Left lung (tissue), 8 donors: ENCODE results near the gene VAMP2. TPM values are rescaled to one million over a fixed set of nuclear protein-coding genes. Genes with fewer than 3 reads are reported as not detected.

Experiments
- microRNA-seq, 2 donors: library from miRNA; unstranded; fragments of <30 nt; microRNA quantifications; one replicate each; pipeline ENCODE4, GENCODE V29; 2019
- polyA plus RNA-seq, 6 donors: library from polyadenylated mRNA; unstranded; fragments of 120-200 nt; gene quantifications; one replicate each; pipeline ENCODE4 v1.2.1, GENCODE V29; 2013; ENCODE audit not compliant: insufficient read length in 6 of 6
- total RNA-seq, 2 donors: library from RNA; stranded (reverse); fragmentation: NEBNext Ultra II Directional; extraction: Animal tissue kit (Norgen Biotek cat#: 25700); gene quantifications; one replicate each; pipeline ENCODE4 v1.2.1, GENCODE V29; 2021
- donor health status: DM: no; HTN: yes; CAD: no.
- donor health status: DM: no; HTN: no; CAD: no.

The VAMP2 gene
- total and polyA plus RNA-seq, 8 donors = 48.3 to 108 (median 99.8) TPM

Small RNA genes within 50 kb of the gene (microRNA-seq; reads per million reads assigned to microRNA genes)
- 2.3 to 73.9 reads per million in 2 donors for gene MIR4521
- gene MIR6883 = 0.55 to 0.67 reads per million in 2 donors

Other genes with a start within 250 kb of the VAMP2 start
- gene RNF227, start 246.7 kb downstream of the VAMP2 start, total RNA-seq = 1 to 10 TPM; 4.5 to 5.1 TPM
- gene RNF227, start 246.7 kb downstream of the VAMP2 start, polyA plus RNA-seq = 1 to 10 TPM; 2.8 to 3.4 (median 3.2) TPM
- 1 to 10 TPM; 2.5 to 3.5 TPM for gene KCNAB3, start 233.1 kb downstream of the VAMP2 start, total RNA-seq
- 10 to 100 TPM in 5 of 6 donors, 1 to 10 TPM in 1; 9.4 to 12.7 (median 11.5) TPM for gene KCNAB3, start 233.1 kb downstream of the VAMP2 start, polyA plus RNA-seq
- gene TRAPPC1, start 231.0 kb downstream of the VAMP2 start, total RNA-seq = 100 to 1,000 TPM; 141 to 181 TPM
- 100 to 1,000 TPM; 123 to 151 (median 139) TPM for gene TRAPPC1, start 231.0 kb downstream of the VAMP2 start, polyA plus RNA-seq
- gene CNTROB, start 230.7 kb downstream of the VAMP2 start, total RNA-seq = 10 to 100 TPM; 38.2 to 50.1 TPM
- gene CNTROB, start 230.7 kb downstream of the VAMP2 start, polyA plus RNA-seq = 10 to 100 TPM; 77.9 to 87.5 (median 83.6) TPM
- 1 to 10 TPM; 1.1 to 3.4 TPM for gene GUCY2D, start 160.3 kb downstream of the VAMP2 start, total RNA-seq
- gene GUCY2D, start 160.3 kb downstream of the VAMP2 start, polyA plus RNA-seq = under 1 TPM in 2 of 6 donors, not detected in 4; 0.13 to 0.34 TPM
- 100 to 1,000 TPM in 1 of 2 donors, 10 to 100 TPM in 1; 52.5 to 112 TPM for gene ALOX15B, start 123.9 kb downstream of the VAMP2 start, total RNA-seq
- under 1 TPM; 0.38 to 0.60 (median 0.45) TPM for gene ALOX15B, start 123.9 kb downstream of the VAMP2 start, polyA plus RNA-seq
- gene ALOX12B, start 75.2 kb downstream of the VAMP2 start, total RNA-seq = under 1 TPM in 1 of 2 donors, not detected in 1; 0.32 TPM
- under 1 TPM in 4 of 6 donors, not detected in 2; 0.20 to 0.32 (median 0.26) TPM for gene ALOX12B, start 75.2 kb downstream of the VAMP2 start, polyA plus RNA-seq
- gene ALOXE3, start 44.4 kb downstream of the VAMP2 start, total RNA-seq = under 1 TPM; 0.23 to 0.55 TPM
- gene ALOXE3, start 44.4 kb downstream of the VAMP2 start, polyA plus RNA-seq = under 1 TPM in 2 of 6 donors, not detected in 4; 0.05 to 0.06 TPM
- gene HES7, start 38.8 kb downstream of the VAMP2 start, total RNA-seq = under 1 TPM in 1 of 2 donors, not detected in 1; 0.52 TPM
- under 1 TPM in 2 of 6 donors, not detected in 4; 0.10 to 0.20 TPM for gene HES7, start 38.8 kb downstream of the VAMP2 start, polyA plus RNA-seq
- 100 to 1,000 TPM; 101 to 111 TPM for gene PER1, start 10.5 kb downstream of the VAMP2 start, total RNA-seq
- gene PER1, start 10.5 kb downstream of the VAMP2 start, polyA plus RNA-seq = 10 to 100 TPM; 28.0 to 84.0 (median 41.4) TPM
- 10 to 100 TPM; 15.0 to 15.9 TPM for gene TMEM107, start 13.4 kb upstream of the VAMP2 start, total RNA-seq
- gene TMEM107, start 13.4 kb upstream of the VAMP2 start, polyA plus RNA-seq = 10 to 100 TPM; 17.3 to 21.0 (median 19.7) TPM
- gene BORCS6, start 27.2 kb upstream of the VAMP2 start, total RNA-seq = 10 to 100 TPM in 1 of 2 donors, 1 to 10 TPM in 1; 8.8 to 10.6 TPM
- gene BORCS6, start 27.2 kb upstream of the VAMP2 start, polyA plus RNA-seq = 1 to 10 TPM; 2.4 to 4.1 (median 3.2) TPM
- 10 to 100 TPM in 1 of 2 donors, 1 to 10 TPM in 1; 2.7 to 10.2 TPM for gene AURKB, start 47.6 kb upstream of the VAMP2 start, total RNA-seq
- 10 to 100 TPM; 21.3 to 58.0 (median 36.6) TPM for gene AURKB, start 47.6 kb upstream of the VAMP2 start, polyA plus RNA-seq
- gene CTC1, start 85.1 kb upstream of the VAMP2 start, total RNA-seq = 10 to 100 TPM; 49.1 to 53.1 TPM
- gene CTC1, start 85.1 kb upstream of the VAMP2 start, polyA plus RNA-seq = 10 to 100 TPM; 23.4 to 38.6 (median 32.2) TPM
- 10 to 100 TPM; 25.9 to 51.0 TPM for gene PFAS, start 86.3 kb upstream of the VAMP2 start, total RNA-seq
- gene PFAS, start 86.3 kb upstream of the VAMP2 start, polyA plus RNA-seq = 10 to 100 TPM; 36.7 to 48.8 (median 41.7) TPM
- gene RANGRF, start 125.7 kb upstream of the VAMP2 start, total RNA-seq = 10 to 100 TPM; 22.9 to 33.2 TPM
- 10 to 100 TPM; 23.7 to 30.0 (median 24.8) TPM for gene RANGRF, start 125.7 kb upstream of the VAMP2 start, polyA plus RNA-seq
- gene SLC25A35, start 132.5 kb upstream of the VAMP2 start, total RNA-seq = 10 to 100 TPM in 1 of 2 donors, 1 to 10 TPM in 1; 8.5 to 11.1 TPM
- gene SLC25A35, start 132.5 kb upstream of the VAMP2 start, polyA plus RNA-seq = 1 to 10 TPM; 2.6 to 4.8 (median 3.4) TPM
- gene ARHGEF15, start 147.3 kb upstream of the VAMP2 start, total RNA-seq = 10 to 100 TPM; 18.4 to 25.4 TPM
- gene ARHGEF15, start 147.3 kb upstream of the VAMP2 start, polyA plus RNA-seq = 10 to 100 TPM; 32.1 to 50.6 (median 39.1) TPM
- not detected for gene ODF4, start 176.9 kb upstream of the VAMP2 start, total RNA-seq
- gene ODF4, start 176.9 kb upstream of the VAMP2 start, polyA plus RNA-seq = not detected
- 1,000 to 10,000 TPM; 1,094 to 1,210 TPM for gene RPL26, start 220.2 kb upstream of the VAMP2 start, total RNA-seq
- 1,000 to 10,000 TPM; 2,596 to 3,628 (median 3,265) TPM for gene RPL26, start 220.2 kb upstream of the VAMP2 start, polyA plus RNA-seq
- gene RNF222, start 234.9 kb upstream of the VAMP2 start, total RNA-seq = not detected
- gene RNF222, start 234.9 kb upstream of the VAMP2 start, polyA plus RNA-seq = under 1 TPM in 5 of 6 donors, not detected in 1; 0.08 to 0.15 (median 0.13) TPM